HG03175 (cell line): ENCODE results near the gene ACBD6.

Source experiments
- ATAC-seq: cut with Tn5 transposase; IDR thresholded peaks from one replicate; pipeline ENCODE4 v1.9.1; 2021; ENCODE audit warnings: mild to moderate bottlenecking, moderate library complexity; ENCODE audit not compliant: unreplicated experiment

Gene ACBD6

GRCh38 chr1:180301135-180301742 lies 201.1 kb downstream of the ACBD6 start:
- ATAC-seq: no peak

GRCh38 chr1:180299479-180300221 lies 202.7 kb downstream of the ACBD6 start:
- no peak for ATAC-seq

GRCh38 chr1:180295999-180296398 lies 206.4 kb downstream of the ACBD6 start:
- no peak for ATAC-seq

GRCh38 chr1:180294711-180295110 lies 207.7 kb downstream of the ACBD6 start:
- no peak for ATAC-seq

- no peak for ATAC-seq
Observed at GRCh38 chr1:180291004-180291403, 211.4 kb downstream of the ACBD6 start.

- no peak for ATAC-seq
Observed at GRCh38 chr1:180290265-180291001, 211.9 kb downstream of the ACBD6 start.

GRCh38 chr1:180288940-180289339 lies 213.4 kb downstream of the ACBD6 start:
- no peak for ATAC-seq

GRCh38 chr1:180287988-180288705 lies 214.2 kb downstream of the ACBD6 start:
- no peak for ATAC-seq

GRCh38 chr1:180286417-180286816 lies 216.0 kb downstream of the ACBD6 start:
- no peak for ATAC-seq

DNA sequence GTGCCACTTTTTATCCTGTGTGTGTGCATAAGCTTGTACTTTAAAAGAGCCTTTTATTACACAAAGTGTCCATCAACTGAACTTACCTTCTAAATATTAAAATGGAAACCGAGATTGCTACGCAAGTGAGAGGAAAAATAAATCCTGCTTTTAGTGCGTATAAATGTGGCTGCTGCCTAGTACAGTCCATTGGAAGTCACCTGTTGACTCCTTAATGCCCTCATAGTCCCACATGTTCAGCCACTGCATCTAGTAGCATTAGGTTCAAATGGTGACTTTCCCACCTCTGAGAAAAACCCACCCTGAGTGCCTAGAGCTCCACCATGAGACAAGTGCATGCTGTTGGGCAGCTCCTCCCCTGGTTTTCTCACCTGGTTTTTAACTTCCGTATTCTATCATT lies 219.3 kb downstream of the ACBD6 start:
- no peak for ATAC-seq

- ATAC-seq: no peak
Observed at GRCh38 chr1:180282401-180283044, 219.9 kb downstream of the ACBD6 start.

DNA sequence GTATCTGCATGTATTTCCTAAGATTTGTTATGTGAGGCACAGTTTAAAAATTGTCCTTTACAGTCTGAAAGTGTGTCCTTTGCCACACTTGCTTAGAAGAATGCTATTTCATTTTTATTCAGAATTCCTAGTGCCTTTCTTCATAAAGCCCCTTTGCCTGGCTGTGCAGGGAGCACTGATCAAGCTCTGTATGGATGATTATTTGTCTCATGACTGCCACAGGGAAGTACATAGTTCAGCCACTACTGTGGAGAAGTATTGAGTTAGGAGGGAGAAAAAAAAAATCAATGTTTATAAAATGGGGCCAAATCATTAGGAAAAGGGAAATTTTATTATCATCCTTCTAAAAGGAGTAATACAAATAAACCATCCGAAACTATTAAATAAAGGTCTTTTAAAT lies 220.9 kb downstream of the ACBD6 start:
- ATAC-seq: no peak

DNA sequence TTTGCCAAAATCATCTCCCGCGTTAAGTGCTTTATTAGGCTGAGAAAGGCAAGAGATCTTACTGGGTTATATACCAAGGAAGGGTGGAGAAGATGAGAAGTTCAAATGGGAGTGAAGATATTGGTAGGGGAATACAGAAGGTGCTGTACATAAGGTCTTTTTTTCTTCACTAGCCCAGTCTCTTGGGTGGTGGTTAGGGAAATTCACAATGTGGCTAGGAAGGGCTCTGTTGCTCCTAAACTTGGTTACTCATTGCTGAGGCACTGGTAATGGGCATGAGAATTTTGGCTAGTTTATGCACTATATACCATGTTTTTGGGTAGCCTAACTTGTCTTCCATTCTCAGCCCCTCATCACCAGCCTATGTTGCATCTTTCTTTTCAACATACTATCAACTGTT lies 221.8 kb downstream of the ACBD6 start:
- ATAC-seq: no peak

GRCh38 chr1:180279651-180280050 lies 222.7 kb downstream of the ACBD6 start:
- no peak for ATAC-seq

- ATAC-seq: no peak
Observed at GRCh38 chr1:180278596-180279395, 223.6 kb downstream of the ACBD6 start.

GRCh38 chr1:180278194-180278515 lies 224.2 kb downstream of the ACBD6 start:
- no peak for ATAC-seq

- ATAC-seq: no peak
Observed at GRCh38 chr1:180277476-180278193, 224.7 kb downstream of the ACBD6 start.

- no peak for ATAC-seq
Observed at GRCh38 chr1:180275726-180276125, 226.7 kb downstream of the ACBD6 start.

DNA sequence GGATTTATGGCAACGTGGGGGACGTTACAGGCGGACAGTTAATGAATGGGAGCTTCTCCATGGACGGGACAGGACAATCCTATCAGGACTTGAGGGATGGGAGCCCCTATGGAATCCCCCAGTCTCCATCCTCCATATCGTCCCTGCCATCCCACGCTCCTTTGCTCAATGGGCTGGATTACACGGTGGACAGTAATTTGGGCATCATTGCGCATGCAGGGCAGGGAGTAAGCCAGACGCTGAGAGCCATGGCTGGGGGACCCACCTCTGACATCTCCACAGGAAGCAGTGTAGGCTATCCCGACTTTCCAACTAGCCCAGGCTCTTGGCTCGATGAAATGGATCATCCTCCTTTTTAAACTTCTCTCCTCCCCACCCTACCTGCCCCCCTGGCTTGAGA lies 228.2 kb downstream of the ACBD6 start:
- ATAC-seq: no peak

DNA sequence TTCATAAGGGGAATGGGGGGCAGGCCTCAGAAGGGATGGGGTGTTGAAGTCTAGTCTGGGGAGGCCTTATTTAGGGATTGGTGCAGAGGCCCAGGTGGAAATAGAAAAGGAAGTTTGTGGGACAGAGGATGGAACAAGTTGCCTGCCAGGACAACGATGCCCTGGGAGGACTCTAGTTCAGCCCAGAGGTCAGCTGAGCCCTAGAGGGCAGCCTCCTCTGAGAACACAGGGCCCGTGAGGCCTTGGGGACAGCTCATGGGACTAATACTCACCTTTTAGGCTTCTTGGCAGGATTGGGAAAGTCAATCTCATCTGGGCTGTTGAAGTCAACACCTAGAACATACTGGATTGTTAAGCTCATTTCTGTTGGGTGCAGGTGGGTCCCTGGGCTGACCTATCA lies 229.3 kb downstream of the ACBD6 start:
- ATAC-seq: no peak
